H9 (cell line): ENCODE data around the gene NSUN5. TPM values are rescaled to one million over a fixed set of nuclear protein-coding genes. Genes with fewer than 3 reads are reported as not detected.

ENCODE experiments used
- DNase-seq: peaks from one replicate; pipeline ENCODE4 v3.0.0-alpha.2; 2017
- H2AFZ ChIP-seq: one replicate; pipeline ENCODE4 v1.6.1; 2013; ENCODE audit warnings: mild to moderate bottlenecking, low read length, control low read depth, moderate library complexity
- H2AK5ac ChIP-seq: 2 replicates; pipeline ENCODE4 v1.6.1; 2013; ENCODE audit warnings: low read length, control low read depth, mixed read lengths; ENCODE audit not compliant: insufficient read length
- H2BK120ac ChIP-seq: one replicate; pipeline ENCODE4 v1.6.1; 2013; ENCODE audit warnings: low read depth, mild to moderate bottlenecking, low read length, control low read depth, inconsistent platforms; ENCODE audit not compliant: poor library complexity, severe bottlenecking
- H2BK12ac ChIP-seq: 2 replicates; pipeline ENCODE4 v1.6.1; 2013; ENCODE audit warnings: low read length, control low read depth, mixed read lengths, low read depth; ENCODE audit not compliant: insufficient read length
- H2BK15ac ChIP-seq: 2 replicates; pipeline ENCODE4 v1.6.1; 2013; ENCODE audit warnings: low read depth, low read length, control low read depth
- H2BK20ac ChIP-seq: one replicate; pipeline ENCODE4 v1.6.1; 2013; ENCODE audit warnings: low read depth, mild to moderate bottlenecking, low read length, control low read depth, inconsistent platforms; ENCODE audit not compliant: poor library complexity, severe bottlenecking
- H2BK5ac ChIP-seq: 2 replicates; pipeline ENCODE4 v1.6.1; 2013; ENCODE audit warnings: low read length, control low read depth, mixed read lengths; ENCODE audit not compliant: insufficient read length
- H3K14ac ChIP-seq: 2 replicates; pipeline ENCODE4 v1.6.1; 2013; ENCODE audit warnings: low read length, control low read depth; ENCODE audit not compliant: insufficient read depth
- H3K18ac ChIP-seq: 2 replicates; pipeline ENCODE4 v1.6.1; 2013; ENCODE audit warnings: low read depth, mild to moderate bottlenecking, mixed read lengths, low read length, control low read depth; ENCODE audit not compliant: insufficient read length
- H3K23ac ChIP-seq: 2 replicates; pipeline ENCODE4 v1.6.1; 2013; ENCODE audit warnings: low read length, control low read depth, mixed read lengths, low read depth; ENCODE audit not compliant: insufficient read length
- H3K23me2 ChIP-seq: 2 replicates; pipeline ENCODE4 v1.6.1; 2013; ENCODE audit warnings: low read depth, mild to moderate bottlenecking, mixed read lengths, low read length, control low read depth; ENCODE audit not compliant: insufficient read length, poor library complexity, severe bottlenecking
- H3K27ac ChIP-seq: 2 replicates; pipeline ENCODE4 v1.5.1; 2013; ENCODE audit warnings: low read length, control low read depth, mixed read lengths, low read depth; ENCODE audit not compliant: insufficient read length
- H3K27me3 ChIP-seq: 2 replicates; pipeline ENCODE4 v1.6.1; 2013; ENCODE audit warnings: low read length, control low read depth, inconsistent platforms; ENCODE audit not compliant: insufficient read depth
- H3K4ac ChIP-seq: 2 replicates; pipeline ENCODE4 v1.6.1; 2013; ENCODE audit warnings: low read depth, mild to moderate bottlenecking, control low read depth, inconsistent platforms, low read length, moderate library complexity
- H3K4me1 ChIP-seq: 2 replicates; pipeline ENCODE4 v1.6.1; 2013; ENCODE audit warnings: low read length, control low read depth, inconsistent platforms; ENCODE audit not compliant: insufficient read depth
- H3K4me2 ChIP-seq: 2 replicates; pipeline ENCODE4 v1.6.1; 2013; ENCODE audit warnings: low read length, control low read depth, mixed read lengths; ENCODE audit not compliant: insufficient read length, insufficient read depth
- H3K56ac ChIP-seq: 2 replicates; pipeline ENCODE4 v1.6.1; 2013; ENCODE audit warnings: low read depth, mild to moderate bottlenecking, mixed read lengths, low read length, control low read depth; ENCODE audit not compliant: insufficient read length
- H3K79me1 ChIP-seq: 2 replicates; pipeline ENCODE4 v1.6.1; 2013; ENCODE audit warnings: low read depth, mild to moderate bottlenecking, moderate library complexity, low read length, control low read depth, inconsistent platforms; ENCODE audit not compliant: insufficient read depth, poor library complexity, severe bottlenecking
- H3K79me2 ChIP-seq: 2 replicates; pipeline ENCODE4 v1.6.1; 2013; ENCODE audit warnings: low read length, control low read depth, inconsistent platforms; ENCODE audit not compliant: insufficient read depth
- H3K9ac ChIP-seq: 2 replicates; pipeline ENCODE4 v1.6.1; 2013; ENCODE audit warnings: low read length, control low read depth, mixed read lengths; ENCODE audit not compliant: insufficient read length; ENCODE audit errors: extremely low read depth
- H3K9me3 ChIP-seq: one replicate; pipeline ENCODE4 v1.6.1; 2013; ENCODE audit warnings: low read depth, low read length, inconsistent platforms; ENCODE audit not compliant: control insufficient read depth
- H3T11ph ChIP-seq: one replicate; pipeline ENCODE4 v1.6.1; 2013; ENCODE audit warnings: mild to moderate bottlenecking, low read length, control low read depth, inconsistent platforms
- H4K20me1 ChIP-seq: one replicate; pipeline ENCODE4 v1.6.1; 2013; ENCODE audit not compliant: control insufficient read depth, insufficient read length, insufficient read depth
- H4K5ac ChIP-seq: 2 replicates; pipeline ENCODE4 v1.6.1; 2013; ENCODE audit warnings: low read depth, mild to moderate bottlenecking, mixed read lengths, low read length, control low read depth; ENCODE audit not compliant: insufficient read length
- H4K8ac ChIP-seq: replicated peaks from 2 replicates; pipeline ENCODE4 v1.6.1; 2013; ENCODE audit warnings: low read length, control low read depth, mixed read lengths, low read depth; ENCODE audit not compliant: insufficient read length
- H4K91ac ChIP-seq: 2 replicates; pipeline ENCODE4 v1.6.1; 2013; ENCODE audit warnings: low read depth, mild to moderate bottlenecking, moderate library complexity, mixed read lengths, low read length, control low read depth; ENCODE audit not compliant: insufficient read length
- H3K27ac Mint-ChIP-seq, 3 experiments: 2 replicates in 2 of 3; 3 replicates in 1 of 3; pipeline ENCODE4 v1.8.0; 2020 to 2021; ENCODE audit warnings: mixed read lengths in 3 of 3, mild to moderate bottlenecking in 1 of 3, moderate library complexity in 1 of 3
- H3K27me3 Mint-ChIP-seq: 2 replicates; pipeline ENCODE4 v1.8.0; 2021; ENCODE audit warnings: low read depth, mild to moderate bottlenecking, moderate library complexity, mixed read lengths
- H3K36me3 Mint-ChIP-seq, 3 experiments: 2 replicates in 2 of 3; 3 replicates in 1 of 3; pipeline ENCODE4 v1.8.0; 2020 to 2021; ENCODE audit warnings: low read depth in 3 of 3, mixed read lengths in 3 of 3; ENCODE audit not compliant: insufficient read depth in 1 of 3
- H3K4me1 Mint-ChIP-seq, 2 experiments: 2 replicates each; pipeline ENCODE4 v1.8.0; 2020; ENCODE audit warnings: mixed read lengths in 2 of 2
- H3K4me3 Mint-ChIP-seq, 2 experiments: 2 replicates in 1 of 2; 3 replicates in 1 of 2; pipeline ENCODE4 v1.8.0; 2020 to 2021; ENCODE audit warnings: mild to moderate bottlenecking in 2 of 2, mixed read lengths in 2 of 2, moderate library complexity in 1 of 2
- H3K9me3 Mint-ChIP-seq, 2 experiments: 2 replicates in 1 of 2; 3 replicates in 1 of 2; pipeline ENCODE4 v1.8.0; 2020; ENCODE audit warnings: mild to moderate bottlenecking in 2 of 2, mixed read lengths in 2 of 2, moderate library complexity in 1 of 2
- CTCF ChIP-seq: fragments of 200-600 bp; sonication (generic); conservative IDR thresholded peaks from 3 replicates; pipeline ENCODE4 v1.8.0; 2021; ENCODE audit warnings: antibody characterized with exemption, mild to moderate bottlenecking
- WGBS: extraction: QIAGEN DNeasy Blood & Tissue Kit; methylation state at CpG from one replicate; pipeline ENCODE4 v1.1.7; 2013; ENCODE audit warnings: missing lambda C conversion rate, low lambda C conversion rate, mixed read lengths; ENCODE audit not compliant: insufficient read length; ENCODE audit errors: extremely low coverage; 5-methylcytosine and 5-hydroxymethylcytosine counted together
- total RNA-seq: library from RNA; stranded (reverse); gene quantifications from 2 replicates; pipeline ENCODE4 v1.2.1, GENCODE V29; 2021

Gene NSUN5
- total RNA-seq, 1 experiment from 2014 or later, result 64.2 TPM

DNA sequence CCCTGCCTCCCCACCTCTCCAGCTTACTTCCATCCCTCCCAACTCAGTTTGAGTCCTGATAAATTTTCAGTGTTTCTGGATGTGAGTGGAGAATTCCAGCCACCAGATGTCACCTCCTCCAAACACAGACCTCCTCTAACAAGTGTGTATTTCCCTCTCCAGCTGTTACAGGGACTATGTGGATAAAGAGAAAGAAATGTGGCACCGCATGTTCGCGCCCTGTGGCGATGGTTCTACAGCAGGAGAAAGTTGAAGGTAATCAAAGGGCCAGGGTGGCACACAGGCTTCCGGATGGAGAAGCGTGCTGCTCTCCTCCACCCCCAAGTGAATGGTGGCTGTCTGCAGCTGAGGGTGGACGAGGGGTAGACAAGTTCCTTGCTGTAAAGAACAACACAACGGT is 34.0 kb upstream of the NSUN5 start:
- peak; percentile 68 for DNase-seq
- no peak overlapping the region for H3K56ac ChIP-seq
- no peaks in the 10 kb centered on the region for H3K79me2 ChIP-seq
- H3K9ac ChIP-seq, result no peak overlapping the region
- H3K4ac ChIP-seq, result no peak overlapping the region
- H3K4me2 ChIP-seq, result no peak overlapping the region
- Mint-ChIP-seq H3K9me3 (no peaks in the 10 kb centered on the region), H3K4me3 (no peak overlapping the region; a peak in 1 of 5 replicates), H3K27me3 (peaks cover 5% of the 10 kb centered on the region; the same call in 1 of the 2 replicates), H3K4me1 (peaks cover 27 to 28% of the 10 kb centered on the region in 2 experiments), H3K27ac (0 out of 7 replicates have a peak overlapping the region, but pooled peaks of 1 of the 3 experiments have one; percentile 31), H3K36me3 (no peaks in the 10 kb centered on the region; a peak in 1 of 7 replicates)
- H2BK15ac ChIP-seq, result no peak overlapping the region
- no peaks in the 10 kb centered on the region for H4K20me1 ChIP-seq
- H2AFZ ChIP-seq, result peak overlapping the region; percentile 6
- no CpG with 5 or more reads among the region's 8 CpGs for WGBS
- TF ChIP-seq CTCF, result peak; percentile 63
- no peak overlapping the region for H2BK5ac ChIP-seq
- no peak overlapping the region for H3K14ac ChIP-seq
- no peaks in the 10 kb centered on the region for H3K79me1 ChIP-seq
- H3K9me3 ChIP-seq, result no peaks in the 10 kb centered on the region
- no peak overlapping the region for H4K91ac ChIP-seq
- no peak overlapping the region for H3K18ac ChIP-seq
- H2AK5ac ChIP-seq, result no peak overlapping the region
- no peak overlapping the region for H4K8ac ChIP-seq
- no peak overlapping the region for H4K5ac ChIP-seq
- no peak overlapping the region for H2BK20ac ChIP-seq
- H3K4me1 ChIP-seq, result peaks cover 5% of the 10 kb centered on the region; the same call in 1 of the 2 replicates
- no peak overlapping the region for H3K27ac ChIP-seq
- H3K27me3 ChIP-seq, result no peaks in the 10 kb centered on the region
- no peak overlapping the region for H3T11ph ChIP-seq
- H3K23ac ChIP-seq, result no peak overlapping the region
- H2BK120ac ChIP-seq, result no peak overlapping the region
- no peak overlapping the region for H2BK12ac ChIP-seq
- H3K23me2 ChIP-seq, result no peaks in the 10 kb centered on the region
